Cardiac septum (tissue), 1 donor: ENCODE results near the gene BCLAF3. TPM values are rescaled to one million over a fixed set of nuclear protein-coding genes. Genes with fewer than 3 reads are reported as not detected.

Experiments used
- DNase-seq: peaks from one replicate; pipeline ENCODE4 v3.0.0-alpha.2; 2020; ENCODE audit warnings: low spot score
- intact Hi-C: fragments of 100-400 bp; cut with DNase I; formaldehyde crosslinking; loops from one replicate; pipeline ENCODE4 v1.14.0; 2022
- microRNA-seq: library from miRNA; unstranded; fragments of <30 nt; microRNA quantifications from one replicate; pipeline ENCODE4 v1.2.0, GENCODE V29; 2020
- total RNA-seq: library from RNA; stranded (reverse); fragmentation: NEBNext Ultra II Directional; extraction: Animal tissue kit (Norgen Biotek cat#: 25700); gene quantifications from one replicate; pipeline ENCODE4 v1.2.1, GENCODE V29; 2021
- donor health status: DM: no; HTN: no; CAD: no.

The BCLAF3 gene
- total RNA-seq, 1 donor from 2014 or later: 9.4 TPM

DNA sequence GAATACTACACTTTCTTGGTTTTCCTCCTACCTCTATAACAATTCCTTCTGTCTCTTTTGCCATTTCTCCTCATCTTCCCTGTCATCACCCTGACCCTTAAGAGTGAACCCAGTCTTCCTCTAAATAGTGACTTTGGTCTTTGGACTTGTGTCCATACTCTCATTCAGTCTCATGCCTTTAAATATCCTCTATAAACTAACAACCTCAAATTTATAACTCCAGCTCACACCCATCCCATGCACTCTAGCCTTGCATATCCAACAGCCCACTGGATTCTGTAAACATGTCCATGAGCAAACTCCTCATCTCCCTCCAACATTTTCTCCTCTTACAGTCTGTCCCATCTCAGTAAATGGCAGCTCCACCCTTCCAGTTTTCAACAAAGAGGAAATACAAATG is 15.0 kb downstream of the BCLAF3 start:
- intact Hi-C loops: no loop called here
- no peak for DNase-seq

DNA sequence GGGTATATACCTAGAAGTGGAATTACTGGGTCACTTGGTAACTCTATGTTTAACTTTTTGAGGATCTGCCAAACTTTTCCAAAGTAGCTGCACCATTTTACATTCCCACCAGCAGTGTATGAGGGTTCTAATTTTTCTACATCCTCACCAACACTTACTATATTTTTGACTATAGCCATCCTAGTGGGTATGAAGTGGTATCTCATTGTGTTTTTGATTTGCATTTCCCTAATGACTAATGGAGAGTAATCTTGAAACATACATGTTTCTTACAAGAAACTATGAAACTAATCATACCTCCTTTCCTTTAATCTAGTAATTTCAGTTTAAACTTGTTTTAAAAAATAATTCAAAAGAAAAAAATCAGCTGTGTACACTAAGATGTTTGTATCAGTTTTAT is 17.9 kb downstream of the BCLAF3 start:
- no peak for DNase-seq
- intact Hi-C loops: no loop called here

DNA sequence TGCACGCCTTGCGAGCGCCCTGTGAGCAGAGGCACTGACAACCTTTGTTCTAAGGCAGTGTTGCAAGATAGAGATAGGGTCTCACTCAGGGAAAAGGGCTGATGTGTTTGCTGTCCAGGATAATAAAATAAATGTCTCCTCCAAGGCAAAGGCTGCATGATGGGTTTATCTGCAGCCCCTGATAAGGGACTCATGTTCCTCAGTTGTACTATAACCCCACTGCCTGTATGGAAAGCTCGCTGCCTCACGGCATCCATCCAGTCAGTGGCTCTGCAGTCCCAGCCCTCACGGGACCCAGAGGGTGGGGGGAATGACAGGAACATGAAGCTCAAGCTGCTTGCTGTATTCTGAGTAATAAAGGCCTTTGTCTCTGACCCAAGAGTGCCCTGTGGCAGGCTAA is 22.6 kb downstream of the BCLAF3 start:
- DNase-seq: no peak
- intact Hi-C loops: no loop called here

DNA sequence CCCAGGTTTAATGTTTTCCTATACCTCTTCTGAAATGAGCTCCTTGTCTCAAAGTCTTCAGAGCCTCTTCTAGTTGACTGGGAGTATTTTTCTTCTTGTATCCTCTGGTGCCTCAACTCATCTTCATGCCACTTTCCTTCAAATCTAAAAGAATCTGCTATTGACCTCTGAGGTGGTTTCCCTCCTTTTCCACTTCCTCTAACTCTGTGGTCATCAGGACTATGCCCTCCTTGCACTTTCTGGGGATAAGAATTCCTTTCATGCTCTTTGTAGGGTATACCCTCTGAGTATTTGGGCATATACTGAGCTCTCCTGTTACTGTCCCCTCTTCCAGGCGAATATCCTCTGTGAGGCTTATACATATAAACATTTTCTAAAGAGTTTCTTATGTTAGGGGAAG is 24.8 kb downstream of the BCLAF3 start:
- intact Hi-C loops: no loop called here
- no peak for DNase-seq

DNA sequence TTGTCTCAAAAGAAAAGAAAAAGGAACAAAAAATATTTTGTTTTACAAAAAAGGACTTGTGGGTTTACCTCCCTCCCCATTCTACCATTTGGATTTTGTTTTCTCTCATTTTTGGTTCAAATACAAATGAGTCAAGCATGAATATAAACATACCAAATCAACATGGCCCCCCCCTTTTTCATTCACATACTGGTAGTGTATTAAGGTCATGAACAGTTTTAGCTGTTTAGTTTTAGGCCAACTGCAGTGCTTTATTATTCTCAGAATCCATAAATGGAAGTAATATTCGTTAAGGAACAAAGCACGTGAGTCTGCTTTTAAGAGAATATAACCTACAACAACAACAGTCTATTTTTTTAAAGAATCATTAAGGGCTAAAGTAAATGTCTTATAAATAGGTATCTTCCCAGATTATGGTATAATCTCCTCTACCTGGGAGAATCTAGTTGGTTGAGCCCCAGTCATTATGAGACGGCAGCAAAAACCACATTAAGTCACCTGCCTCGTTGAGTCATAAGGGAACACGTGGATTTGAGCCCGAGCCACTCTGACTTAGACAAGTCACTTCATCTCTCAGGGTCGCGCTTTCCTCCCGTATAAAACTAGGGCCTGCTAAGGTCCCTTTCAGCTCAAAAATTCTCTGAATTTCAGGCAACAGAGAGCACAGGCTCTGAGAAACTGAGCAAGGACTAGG is 26.7 kb downstream of the BCLAF3 start:
- no peak for DNase-seq
- intact Hi-C loops: no loop called here

DNA sequence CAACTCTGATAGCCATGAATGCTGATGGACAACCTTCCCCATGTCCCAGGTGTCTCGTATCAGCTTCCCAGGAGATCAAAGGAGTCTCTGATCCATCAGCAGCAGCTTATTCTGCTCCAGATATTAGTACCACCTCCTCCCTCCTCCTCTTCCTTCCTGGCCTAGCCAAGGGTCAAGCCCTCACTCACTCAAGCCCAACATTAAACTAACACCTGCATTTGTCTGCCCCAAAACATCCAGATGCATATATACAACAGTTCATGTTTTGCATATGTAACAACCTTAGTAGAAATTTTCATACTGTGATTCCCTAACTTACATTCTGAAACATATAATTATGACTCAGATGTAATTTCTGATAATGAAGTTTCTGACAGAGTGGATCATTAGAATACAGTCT is 29.9 kb downstream of the BCLAF3 start:
- intact Hi-C loops: no loop called here
- DNase-seq: no peak

DNA sequence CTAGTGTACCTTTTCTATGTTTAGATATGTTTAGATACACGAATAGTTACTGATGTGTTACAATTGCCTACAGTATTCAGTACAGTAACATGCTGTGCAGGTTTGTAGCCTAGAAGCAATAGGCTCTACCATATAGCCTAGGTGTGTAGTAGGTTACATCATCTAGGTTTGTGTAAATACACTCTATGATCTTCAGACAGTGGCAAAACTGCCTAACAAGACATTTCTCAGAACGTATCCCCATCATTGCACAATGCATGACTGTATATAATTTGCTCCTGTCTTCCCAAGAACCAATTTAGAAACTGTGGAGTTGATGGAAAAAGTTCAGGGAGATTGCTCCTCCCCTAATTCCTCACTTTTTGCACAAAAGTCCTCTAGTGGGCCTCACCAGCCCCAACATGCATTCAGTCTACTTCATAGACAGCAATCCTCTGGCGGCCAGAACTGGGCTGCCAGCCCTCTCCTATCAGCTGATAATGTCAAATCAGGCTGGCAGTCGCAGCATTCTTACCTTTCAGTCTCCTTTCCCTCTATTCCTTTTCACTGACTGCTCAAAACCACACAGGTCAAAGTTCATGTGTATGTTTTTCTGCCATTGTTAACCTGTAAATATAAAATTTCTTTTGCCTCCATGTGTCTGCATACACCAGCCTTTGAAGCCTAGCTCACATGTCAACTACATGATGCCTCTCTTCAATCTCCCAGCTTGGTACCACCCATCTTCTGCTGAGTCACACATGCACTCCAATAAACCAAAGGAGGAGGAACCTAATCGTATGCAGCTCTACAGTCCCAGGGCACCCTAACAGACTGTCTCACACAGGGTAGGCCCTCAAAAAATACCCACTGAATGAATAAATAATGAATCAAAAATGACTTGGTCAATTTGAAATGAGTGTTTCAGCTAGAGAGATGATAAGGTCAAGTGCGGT is 32.0 kb downstream of the BCLAF3 start:
- no peak for DNase-seq
- intact Hi-C loops: no loop called here

DNA sequence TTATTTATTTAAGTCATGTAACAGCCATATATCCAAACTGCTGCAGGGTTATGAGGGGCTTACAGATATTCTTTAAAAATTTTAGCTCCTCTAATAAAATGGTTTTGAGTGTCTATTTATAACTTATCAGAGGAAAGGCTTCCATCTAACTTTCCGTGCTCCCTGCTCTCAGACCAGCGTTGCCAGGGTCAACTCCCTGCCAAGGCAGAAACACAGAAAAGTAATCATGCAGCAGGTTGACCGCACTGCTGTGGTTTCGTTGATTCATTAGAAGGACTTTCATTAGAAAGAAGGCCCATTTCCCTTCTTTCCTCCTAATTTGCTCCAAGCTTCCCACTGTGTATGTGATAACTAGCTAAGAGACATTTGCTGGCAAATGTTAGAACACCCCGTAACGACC is 33.9 kb downstream of the BCLAF3 start:
- intact Hi-C loops: no loop called here

DNA sequence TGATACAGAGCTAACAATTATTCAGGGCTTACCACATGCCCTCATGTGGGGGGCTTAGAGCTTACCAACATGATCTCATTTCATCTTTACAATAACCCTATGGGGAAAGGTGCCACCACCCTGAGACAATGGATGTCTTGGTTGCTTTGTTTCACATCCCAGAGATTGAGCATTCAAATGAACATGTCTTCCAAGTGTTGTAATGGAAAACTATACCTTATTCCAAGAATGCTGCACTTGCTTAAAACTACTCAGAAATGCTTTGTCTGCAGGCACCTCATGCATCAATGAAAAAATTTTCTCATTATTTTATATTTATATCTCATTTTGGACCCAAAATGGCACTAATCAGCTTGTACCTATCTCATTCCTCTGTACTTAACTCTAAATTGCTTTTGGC is 34.6 kb downstream of the BCLAF3 start:
- intact Hi-C loops: no loop called here
- no peak for DNase-seq

More for the DNA sequence above, 33.9 kb downstream of the BCLAF3 start:
- DNase-seq: no peak

DNA sequence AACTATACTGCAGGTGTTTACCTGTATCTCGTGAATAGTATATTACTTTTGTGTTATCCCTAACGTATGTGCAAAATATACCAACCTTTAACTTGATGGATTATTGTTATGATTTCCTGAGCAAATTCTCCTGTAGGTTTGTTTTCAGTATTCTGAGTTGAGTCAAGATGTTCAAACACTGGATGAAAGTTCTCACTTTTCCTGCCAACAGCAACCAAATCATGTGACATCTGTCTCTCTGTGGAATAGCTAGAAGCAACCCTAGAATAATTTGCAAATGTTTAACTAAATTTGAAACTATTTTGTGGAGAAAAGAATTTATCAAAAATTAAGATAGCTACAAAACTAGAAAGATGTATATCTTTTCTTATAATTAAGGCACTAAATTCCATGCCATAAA is 35.6 kb downstream of the BCLAF3 start:
- DNase-seq: no peak
- intact Hi-C loops: no loop called here

DNA sequence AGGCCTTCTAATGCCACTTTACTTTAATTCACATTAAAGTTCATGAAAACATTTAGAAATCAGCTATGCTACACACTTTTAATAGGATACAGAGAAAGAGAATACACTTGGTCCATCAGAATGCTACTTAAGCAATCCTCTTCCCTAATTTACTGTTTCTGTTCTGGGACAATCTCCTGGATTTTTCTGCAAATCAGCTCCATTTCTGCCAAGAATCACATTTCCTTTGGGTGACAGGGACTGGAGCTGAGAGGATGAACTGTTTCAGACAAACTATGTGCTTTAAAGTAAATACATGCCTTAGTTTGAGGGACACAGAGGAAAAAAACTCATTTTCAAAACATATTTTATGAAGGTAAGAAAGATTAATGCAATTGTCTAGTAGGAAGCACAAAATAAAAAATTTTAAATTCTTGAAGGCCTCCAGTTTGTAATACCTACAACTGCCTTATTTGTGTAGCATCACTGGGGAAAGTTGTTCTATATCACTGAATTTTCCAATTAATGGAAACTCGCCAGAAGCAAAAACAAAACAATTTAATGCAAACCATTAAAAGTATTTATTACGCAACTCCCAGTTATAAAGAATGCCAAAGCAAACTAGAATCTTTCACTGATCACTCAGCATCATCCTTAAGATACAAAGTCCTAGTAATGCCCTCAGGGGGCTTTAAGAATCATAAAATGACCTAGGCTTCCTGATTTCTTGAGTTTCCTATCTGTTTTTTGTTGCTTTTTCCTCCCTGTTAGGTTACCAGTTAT is 36.3 kb downstream of the BCLAF3 start:
- DNase-seq: no peak

DNA sequence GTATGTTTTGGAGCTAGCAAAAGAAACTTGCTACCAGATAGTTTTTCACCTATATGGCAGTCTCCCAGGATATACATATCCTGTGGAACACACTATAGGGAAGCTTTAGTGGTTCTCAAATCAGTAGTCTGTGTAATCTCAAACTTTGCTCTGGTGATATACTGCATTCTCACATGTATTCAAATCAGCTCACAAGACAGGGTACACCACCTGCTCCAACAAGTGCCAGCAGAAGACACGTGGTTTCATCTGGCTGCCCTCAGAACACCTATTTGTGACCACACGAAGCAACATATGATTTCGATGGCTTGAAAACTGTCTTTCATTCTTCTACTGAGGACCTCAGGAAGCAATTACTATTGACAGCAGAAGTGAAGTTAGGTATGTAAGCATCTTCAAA is 37.7 kb downstream of the BCLAF3 start:
- DNase-seq: no peak
- intact Hi-C loops: no loop called here

More for the DNA sequence above, 36.3 kb downstream of the BCLAF3 start:
- intact Hi-C loops: no loop called here

DNA sequence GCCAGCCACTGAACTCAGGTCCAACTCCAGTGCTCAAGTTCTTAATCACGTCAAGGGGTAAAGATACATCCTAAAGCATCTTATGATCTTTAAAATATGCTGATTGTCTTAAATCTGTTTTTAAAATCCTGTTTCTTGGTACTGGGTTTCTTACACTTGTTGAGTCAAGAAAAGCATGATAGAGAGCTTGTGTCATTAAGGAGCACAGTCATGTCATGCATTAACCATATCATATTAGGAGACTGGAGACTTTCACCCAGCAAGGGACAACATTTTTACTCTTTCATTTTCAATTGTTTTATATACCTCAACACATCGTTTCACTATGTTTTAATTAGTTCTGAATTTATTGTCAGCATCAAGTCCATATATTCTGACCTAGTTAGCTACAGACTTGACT is 41.5 kb downstream of the BCLAF3 start:
- no peak for DNase-seq
- intact Hi-C loops: no loop called here

DNA sequence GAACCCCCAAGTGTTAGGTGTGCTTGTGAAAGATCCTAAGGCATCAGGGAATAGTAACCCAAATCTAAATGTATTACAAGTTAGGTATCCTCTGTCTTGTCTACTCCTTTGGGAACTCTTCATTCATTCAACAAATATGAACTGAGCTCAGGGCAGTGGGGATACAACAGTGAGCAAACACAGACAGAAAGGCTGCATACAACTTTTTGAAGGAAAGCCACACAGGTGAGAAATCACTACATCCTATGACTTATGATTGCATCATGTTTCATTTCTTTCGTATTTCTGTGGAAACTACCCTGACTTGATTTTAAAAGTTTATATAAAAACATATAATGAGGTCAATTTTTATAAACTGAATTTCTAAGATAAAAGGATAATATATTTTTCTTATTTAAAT is 43.2 kb downstream of the BCLAF3 start:
- intact Hi-C loops: no loop called here
- DNase-seq: no peak

Small RNAs within 50 kb of the gene (microRNA-seq; reads per million reads assigned to microRNA genes)
- 96.5 reads per million, percentile 57 among the genes with 10 or more reads in this experiment for gene MIR23C

Other genes starting within 250 kb of the BCLAF3 start
- gene SH3KBP1, start 103.5 kb downstream of the BCLAF3 start, total RNA-seq: 13.3 TPM
- 0.19 TPM for gene MAP7D2, start 125.8 kb upstream of the BCLAF3 start, total RNA-seq
- 75.4 TPM for gene EIF1AX, start 150.8 kb upstream of the BCLAF3 start, total RNA-seq